ENCODE measurements around the gene ASTN2. TPM values are rescaled to one million over a fixed set of nuclear protein-coding genes. Genes with fewer than 3 reads are reported as not detected.
A peak's percentile ranks its signal among the peaks of the same experiment; 100 is the strongest.

The ASTN2 gene
- total and polyA plus RNA-seq, 9 of the 15 experiments (the other 6 are each of a cell fraction or from before 2014, with no cell fraction given), result 0.56 to 3.5 (median 1.9) TPM

DNA sequence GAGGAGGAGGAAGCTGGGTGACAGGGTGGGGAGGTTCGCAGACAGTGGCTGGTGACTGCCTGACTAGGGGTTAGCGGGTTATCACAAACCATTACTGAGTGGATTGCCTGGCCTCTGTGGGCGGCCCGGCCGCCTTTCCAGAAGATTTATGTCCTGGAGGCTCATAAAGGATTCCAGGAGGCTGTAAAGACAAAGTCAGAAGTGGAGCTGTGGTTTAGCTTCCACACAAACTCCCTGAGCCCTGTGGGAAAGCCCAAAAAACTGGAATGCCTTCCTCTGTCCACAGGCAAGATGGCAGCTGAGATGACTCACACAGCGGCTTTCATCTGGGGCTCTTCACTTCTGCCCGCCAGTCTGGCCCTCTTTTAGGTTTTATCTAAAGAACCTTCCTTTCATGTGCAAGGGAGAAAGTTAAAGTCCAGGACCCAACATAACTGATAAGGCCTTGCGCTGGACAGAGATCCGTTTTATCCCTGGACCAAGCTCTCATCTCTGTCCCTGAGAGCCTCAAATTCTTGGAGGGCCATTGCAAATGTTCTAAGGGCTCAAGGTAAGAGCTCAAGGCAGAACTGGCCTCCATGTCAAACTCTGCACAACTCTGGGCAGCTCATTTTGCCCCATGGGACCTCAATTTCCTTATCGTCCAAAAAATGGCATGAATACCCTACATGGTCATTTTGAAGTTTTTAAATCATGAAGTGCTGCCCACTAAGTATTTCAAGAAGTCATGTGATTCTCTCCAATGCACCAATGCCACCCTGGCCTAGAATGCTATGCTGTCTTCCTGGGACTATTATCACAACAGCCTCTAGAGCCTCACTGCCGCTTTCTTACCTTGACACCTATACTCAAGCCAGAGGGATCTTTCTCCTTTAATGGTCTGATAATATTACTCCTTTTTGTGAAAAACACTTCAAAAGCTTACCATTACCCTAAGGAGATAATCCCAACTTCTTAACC lies 977.2 kb downstream of the ASTN2 start (continued):
- TF ChIP-seq, protein P1, sequence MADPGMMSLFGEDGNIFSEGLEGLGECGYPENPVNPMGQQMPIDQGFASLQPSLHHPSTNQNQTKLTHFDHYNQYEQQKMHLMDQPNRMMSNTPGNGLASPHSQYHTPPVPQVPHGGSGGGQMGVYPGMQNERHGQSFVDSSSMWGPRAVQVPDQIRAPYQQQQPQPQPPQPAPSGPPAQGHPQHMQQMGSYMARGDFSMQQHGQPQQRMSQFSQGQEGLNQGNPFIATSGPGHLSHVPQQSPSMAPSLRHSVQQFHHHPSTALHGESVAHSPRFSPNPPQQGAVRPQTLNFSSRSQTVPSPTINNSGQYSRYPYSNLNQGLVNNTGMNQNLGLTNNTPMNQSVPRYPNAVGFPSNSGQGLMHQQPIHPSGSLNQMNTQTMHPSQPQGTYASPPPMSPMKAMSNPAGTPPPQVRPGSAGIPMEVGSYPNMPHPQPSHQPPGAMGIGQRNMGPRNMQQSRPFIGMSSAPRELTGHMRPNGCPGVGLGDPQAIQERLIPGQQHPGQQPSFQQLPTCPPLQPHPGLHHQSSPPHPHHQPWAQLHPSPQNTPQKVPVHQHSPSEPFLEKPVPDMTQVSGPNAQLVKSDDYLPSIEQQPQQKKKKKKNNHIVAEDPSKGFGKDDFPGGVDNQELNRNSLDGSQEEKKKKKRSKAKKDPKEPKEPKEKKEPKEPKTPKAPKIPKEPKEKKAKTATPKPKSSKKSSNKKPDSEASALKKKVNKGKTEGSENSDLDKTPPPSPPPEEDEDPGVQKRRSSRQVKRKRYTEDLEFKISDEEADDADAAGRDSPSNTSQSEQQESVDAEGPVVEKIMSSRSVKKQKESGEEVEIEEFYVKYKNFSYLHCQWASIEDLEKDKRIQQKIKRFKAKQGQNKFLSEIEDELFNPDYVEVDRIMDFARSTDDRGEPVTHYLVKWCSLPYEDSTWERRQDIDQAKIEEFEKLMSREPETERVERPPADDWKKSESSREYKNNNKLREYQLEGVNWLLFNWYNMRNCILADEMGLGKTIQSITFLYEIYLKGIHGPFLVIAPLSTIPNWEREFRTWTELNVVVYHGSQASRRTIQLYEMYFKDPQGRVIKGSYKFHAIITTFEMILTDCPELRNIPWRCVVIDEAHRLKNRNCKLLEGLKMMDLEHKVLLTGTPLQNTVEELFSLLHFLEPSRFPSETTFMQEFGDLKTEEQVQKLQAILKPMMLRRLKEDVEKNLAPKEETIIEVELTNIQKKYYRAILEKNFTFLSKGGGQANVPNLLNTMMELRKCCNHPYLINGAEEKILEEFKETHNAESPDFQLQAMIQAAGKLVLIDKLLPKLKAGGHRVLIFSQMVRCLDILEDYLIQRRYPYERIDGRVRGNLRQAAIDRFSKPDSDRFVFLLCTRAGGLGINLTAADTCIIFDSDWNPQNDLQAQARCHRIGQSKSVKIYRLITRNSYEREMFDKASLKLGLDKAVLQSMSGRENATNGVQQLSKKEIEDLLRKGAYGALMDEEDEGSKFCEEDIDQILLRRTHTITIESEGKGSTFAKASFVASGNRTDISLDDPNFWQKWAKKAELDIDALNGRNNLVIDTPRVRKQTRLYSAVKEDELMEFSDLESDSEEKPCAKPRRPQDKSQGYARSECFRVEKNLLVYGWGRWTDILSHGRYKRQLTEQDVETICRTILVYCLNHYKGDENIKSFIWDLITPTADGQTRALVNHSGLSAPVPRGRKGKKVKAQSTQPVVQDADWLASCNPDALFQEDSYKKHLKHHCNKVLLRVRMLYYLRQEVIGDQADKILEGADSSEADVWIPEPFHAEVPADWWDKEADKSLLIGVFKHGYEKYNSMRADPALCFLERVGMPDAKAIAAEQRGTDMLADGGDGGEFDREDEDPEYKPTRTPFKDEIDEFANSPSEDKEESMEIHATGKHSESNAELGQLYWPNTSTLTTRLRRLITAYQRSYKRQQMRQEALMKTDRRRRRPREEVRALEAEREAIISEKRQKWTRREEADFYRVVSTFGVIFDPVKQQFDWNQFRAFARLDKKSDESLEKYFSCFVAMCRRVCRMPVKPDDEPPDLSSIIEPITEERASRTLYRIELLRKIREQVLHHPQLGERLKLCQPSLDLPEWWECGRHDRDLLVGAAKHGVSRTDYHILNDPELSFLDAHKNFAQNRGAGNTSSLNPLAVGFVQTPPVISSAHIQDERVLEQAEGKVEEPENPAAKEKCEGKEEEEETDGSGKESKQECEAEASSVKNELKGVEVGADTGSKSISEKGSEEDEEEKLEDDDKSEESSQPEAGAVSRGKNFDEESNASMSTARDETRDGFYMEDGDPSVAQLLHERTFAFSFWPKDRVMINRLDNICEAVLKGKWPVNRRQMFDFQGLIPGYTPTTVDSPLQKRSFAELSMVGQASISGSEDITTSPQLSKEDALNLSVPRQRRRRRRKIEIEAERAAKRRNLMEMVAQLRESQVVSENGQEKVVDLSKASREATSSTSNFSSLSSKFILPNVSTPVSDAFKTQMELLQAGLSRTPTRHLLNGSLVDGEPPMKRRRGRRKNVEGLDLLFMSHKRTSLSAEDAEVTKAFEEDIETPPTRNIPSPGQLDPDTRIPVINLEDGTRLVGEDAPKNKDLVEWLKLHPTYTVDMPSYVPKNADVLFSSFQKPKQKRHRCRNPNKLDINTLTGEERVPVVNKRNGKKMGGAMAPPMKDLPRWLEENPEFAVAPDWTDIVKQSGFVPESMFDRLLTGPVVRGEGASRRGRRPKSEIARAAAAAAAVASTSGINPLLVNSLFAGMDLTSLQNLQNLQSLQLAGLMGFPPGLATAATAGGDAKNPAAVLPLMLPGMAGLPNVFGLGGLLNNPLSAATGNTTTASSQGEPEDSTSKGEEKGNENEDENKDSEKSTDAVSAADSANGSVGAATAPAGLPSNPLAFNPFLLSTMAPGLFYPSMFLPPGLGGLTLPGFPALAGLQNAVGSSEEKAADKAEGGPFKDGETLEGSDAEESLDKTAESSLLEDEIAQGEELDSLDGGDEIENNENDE (IDR thresholded peaks at IDR 0.05; ENCODE audit: low read depth, low read length), result no peak
- TF ChIP-seq, protein P2, sequence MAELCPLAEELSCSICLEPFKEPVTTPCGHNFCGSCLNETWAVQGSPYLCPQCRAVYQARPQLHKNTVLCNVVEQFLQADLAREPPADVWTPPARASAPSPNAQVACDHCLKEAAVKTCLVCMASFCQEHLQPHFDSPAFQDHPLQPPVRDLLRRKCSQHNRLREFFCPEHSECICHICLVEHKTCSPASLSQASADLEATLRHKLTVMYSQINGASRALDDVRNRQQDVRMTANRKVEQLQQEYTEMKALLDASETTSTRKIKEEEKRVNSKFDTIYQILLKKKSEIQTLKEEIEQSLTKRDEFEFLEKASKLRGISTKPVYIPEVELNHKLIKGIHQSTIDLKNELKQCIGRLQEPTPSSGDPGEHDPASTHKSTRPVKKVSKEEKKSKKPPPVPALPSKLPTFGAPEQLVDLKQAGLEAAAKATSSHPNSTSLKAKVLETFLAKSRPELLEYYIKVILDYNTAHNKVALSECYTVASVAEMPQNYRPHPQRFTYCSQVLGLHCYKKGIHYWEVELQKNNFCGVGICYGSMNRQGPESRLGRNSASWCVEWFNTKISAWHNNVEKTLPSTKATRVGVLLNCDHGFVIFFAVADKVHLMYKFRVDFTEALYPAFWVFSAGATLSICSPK (IDR thresholded peaks at IDR 0.05; ENCODE audit: borderline replicate concordance), result no peak
- TF ChIP-seq IFI16 (CRISPR knock-in tag; IDR thresholded peaks at IDR 0.05), result no peak
- no peak for TF ChIP-seq RHOXF2B (CRISPR knock-in tag; conservative IDR thresholded peaks at IDR 0.05)
- no peak for TF ChIP-seq MTF1 (CRISPR knock-in tag; IDR thresholded peaks at IDR 0.05; ENCODE audit: borderline replicate concordance)
- no peak for TF ChIP-seq THRAP3 (IDR thresholded peaks at IDR 0.05; ENCODE audit: borderline replicate concordance)
- TF ChIP-seq, protein P3, sequence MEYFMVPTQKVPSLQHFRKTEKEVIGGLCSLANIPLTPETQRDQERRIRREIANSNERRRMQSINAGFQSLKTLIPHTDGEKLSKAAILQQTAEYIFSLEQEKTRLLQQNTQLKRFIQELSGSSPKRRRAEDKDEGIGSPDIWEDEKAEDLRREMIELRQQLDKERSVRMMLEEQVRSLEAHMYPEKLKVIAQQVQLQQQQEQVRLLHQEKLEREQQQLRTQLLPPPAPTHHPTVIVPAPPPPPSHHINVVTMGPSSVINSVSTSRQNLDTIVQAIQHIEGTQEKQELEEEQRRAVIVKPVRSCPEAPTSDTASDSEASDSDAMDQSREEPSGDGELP (CRISPR knock-in tag; IDR thresholded peaks at IDR 0.05; ENCODE audit: borderline replicate concordance), result peak; percentile 61; the same call in 1 of the 2 replicates
- TF ChIP-seq ZBTB1 (CRISPR knock-in tag; IDR thresholded peaks at IDR 0.05; ENCODE audit: borderline replicate concordance, low read depth), result no peak
- TF ChIP-seq MYBL2 (IDR thresholded peaks at IDR 0.05; ENCODE audit: low read depth), result no peak
- TF ChIP-seq MYBL2 (CRISPR knock-in tag; IDR thresholded peaks at IDR 0.05; ENCODE audit: borderline replicate concordance), result no peak

All from K562 (cell line).